Measurements from ENCODE around the gene PTPRD.

The PTPRD gene

GRCh38 chr9:8589476-8589875 lies 2023.3 kb downstream of the PTPRD start:
- Histone ChIP-seq H3K4me1 (ENCODE audit: control insufficient read depth in 1 of 2, insufficient read depth in 2 of 2, low read length in 2 of 2) (no peaks in the 10 kb centered on the region), H3K36me3 (ENCODE audit: control insufficient read depth in 1 of 2, insufficient read depth in 2 of 2, low read length in 2 of 2) (no peaks in the 10 kb centered on the region), H3K27me3 (ENCODE audit: control insufficient read depth in 1 of 2, insufficient read depth in 2 of 2, low read length in 2 of 2) (no peaks in the 10 kb centered on the region), H3K9ac (ENCODE audit: low read depth in 1 of 2, low read length in 2 of 2) (no peak overlapping the region), H3K27ac (ENCODE audit: low read depth, low read length) (no peak overlapping the region), H3K9me3 (ENCODE audit: control insufficient read depth in 1 of 2, low read length in 2 of 2) (no peaks in the 10 kb centered on the region), H3K4me3 (ENCODE audit: low read depth in 1 of 2, low read length in 2 of 2) (no peak overlapping the region)

GRCh38 chr9:8585036-8585435 lies 2027.8 kb downstream of the PTPRD start:
- no peak overlapping the region for H3K9ac ChIP-seq (ENCODE audit: low read depth in 1 of 2, low read length in 2 of 2)
- H3K4me1 ChIP-seq (ENCODE audit: control insufficient read depth in 1 of 2, insufficient read depth in 2 of 2, low read length in 2 of 2): no peaks in the 10 kb centered on the region
- H3K36me3 ChIP-seq (ENCODE audit: control insufficient read depth in 1 of 2, insufficient read depth in 2 of 2, low read length in 2 of 2): no peaks in the 10 kb centered on the region
- no peak overlapping the region for H3K27ac ChIP-seq (ENCODE audit: low read depth, low read length)
- H3K4me3 ChIP-seq (ENCODE audit: low read depth in 1 of 2, low read length in 2 of 2): no peak overlapping the region
- H3K27me3 ChIP-seq (ENCODE audit: control insufficient read depth in 1 of 2, insufficient read depth in 2 of 2, low read length in 2 of 2): no peaks in the 10 kb centered on the region
- H3K9me3 ChIP-seq (ENCODE audit: control insufficient read depth in 1 of 2, low read length in 2 of 2): no peaks in the 10 kb centered on the region

GRCh38 chr9:8579661-8580060 lies 2033.1 kb downstream of the PTPRD start:
- no peak overlapping the region for H3K4me3 ChIP-seq (ENCODE audit: low read depth in 1 of 2, low read length in 2 of 2)
- no peaks in the 10 kb centered on the region for H3K4me1 ChIP-seq (ENCODE audit: control insufficient read depth in 1 of 2, insufficient read depth in 2 of 2, low read length in 2 of 2)
- H3K36me3 ChIP-seq (ENCODE audit: control insufficient read depth in 1 of 2, insufficient read depth in 2 of 2, low read length in 2 of 2): no peaks in the 10 kb centered on the region
- H3K9ac ChIP-seq (ENCODE audit: low read depth in 1 of 2, low read length in 2 of 2): no peak overlapping the region
- no peak overlapping the region for H3K27ac ChIP-seq (ENCODE audit: low read depth, low read length)
- no peaks in the 10 kb centered on the region for H3K9me3 ChIP-seq (ENCODE audit: control insufficient read depth in 1 of 2, low read length in 2 of 2)
- no peaks in the 10 kb centered on the region for H3K27me3 ChIP-seq (ENCODE audit: control insufficient read depth in 1 of 2, insufficient read depth in 2 of 2, low read length in 2 of 2)

- H3K27ac ChIP-seq (ENCODE audit: low read depth, low read length): no peak overlapping the region
- H3K4me1 ChIP-seq (ENCODE audit: control insufficient read depth in 1 of 2, insufficient read depth in 2 of 2, low read length in 2 of 2): no peaks in the 10 kb centered on the region
- no peak overlapping the region for H3K9ac ChIP-seq (ENCODE audit: low read depth in 1 of 2, low read length in 2 of 2)
- H3K4me3 ChIP-seq (ENCODE audit: low read depth in 1 of 2, low read length in 2 of 2): no peak overlapping the region
- H3K9me3 ChIP-seq (ENCODE audit: control insufficient read depth in 1 of 2, low read length in 2 of 2): no peaks in the 10 kb centered on the region
- no peaks in the 10 kb centered on the region for H3K36me3 ChIP-seq (ENCODE audit: control insufficient read depth in 1 of 2, insufficient read depth in 2 of 2, low read length in 2 of 2)
- no peaks in the 10 kb centered on the region for H3K27me3 ChIP-seq (ENCODE audit: control insufficient read depth in 1 of 2, insufficient read depth in 2 of 2, low read length in 2 of 2)
These were observed 2036.1 kb downstream of the PTPRD start for GRCh38 chr9:8576741-8577140.

- Histone ChIP-seq H3K4me1 (ENCODE audit: control insufficient read depth in 1 of 2, insufficient read depth in 2 of 2, low read length in 2 of 2) (peaks cover 0 to 6% of the 10 kb centered on the region in 2 donors), H3K27me3 (ENCODE audit: control insufficient read depth in 1 of 2, insufficient read depth in 2 of 2, low read length in 2 of 2) (no peaks in the 10 kb centered on the region), H3K36me3 (ENCODE audit: control insufficient read depth in 1 of 2, insufficient read depth in 2 of 2, low read length in 2 of 2) (no peaks in the 10 kb centered on the region), H3K9me3 (ENCODE audit: control insufficient read depth in 1 of 2, low read length in 2 of 2) (no peaks in the 10 kb centered on the region), H3K9ac (ENCODE audit: low read depth in 1 of 2, low read length in 2 of 2) (no peak overlapping the region), H3K27ac (ENCODE audit: low read depth, low read length) (no peak overlapping the region), H3K4me3 (ENCODE audit: low read depth in 1 of 2, low read length in 2 of 2) (no peak overlapping the region)
These were observed 2038.0 kb downstream of the PTPRD start for GRCh38 chr9:8574846-8575245.

- Histone ChIP-seq H3K36me3 (ENCODE audit: control insufficient read depth in 1 of 2, insufficient read depth in 2 of 2, low read length in 2 of 2) (no peaks in the 10 kb centered on the region), H3K4me1 (ENCODE audit: control insufficient read depth in 1 of 2, insufficient read depth in 2 of 2, low read length in 2 of 2) (peaks cover 0 to 6% of the 10 kb centered on the region in 2 donors), H3K27ac (ENCODE audit: low read depth, low read length) (no peak overlapping the region), H3K9ac (ENCODE audit: low read depth in 1 of 2, low read length in 2 of 2) (no peak overlapping the region), H3K27me3 (ENCODE audit: control insufficient read depth in 1 of 2, insufficient read depth in 2 of 2, low read length in 2 of 2) (no peaks in the 10 kb centered on the region), H3K4me3 (ENCODE audit: low read depth in 1 of 2, low read length in 2 of 2) (no peak overlapping the region), H3K9me3 (ENCODE audit: control insufficient read depth in 1 of 2, low read length in 2 of 2) (no peaks in the 10 kb centered on the region)
These were observed 2040.6 kb downstream of the PTPRD start for GRCh38 chr9:8572209-8572608.

GRCh38 chr9:8571643-8572042 lies 2041.2 kb downstream of the PTPRD start:
- Histone ChIP-seq H3K27me3 (ENCODE audit: control insufficient read depth in 1 of 2, insufficient read depth in 2 of 2, low read length in 2 of 2) (no peaks in the 10 kb centered on the region), H3K9ac (ENCODE audit: low read depth in 1 of 2, low read length in 2 of 2) (no peak overlapping the region), H3K9me3 (ENCODE audit: control insufficient read depth in 1 of 2, low read length in 2 of 2) (no peaks in the 10 kb centered on the region), H3K4me3 (ENCODE audit: low read depth in 1 of 2, low read length in 2 of 2) (no peak overlapping the region), H3K4me1 (ENCODE audit: control insufficient read depth in 1 of 2, insufficient read depth in 2 of 2, low read length in 2 of 2) (peaks cover 0 to 6% of the 10 kb centered on the region in 2 donors), H3K27ac (ENCODE audit: low read depth, low read length) (no peak overlapping the region), H3K36me3 (ENCODE audit: control insufficient read depth in 1 of 2, insufficient read depth in 2 of 2, low read length in 2 of 2) (no peaks in the 10 kb centered on the region)

- no peak overlapping the region for H3K27ac ChIP-seq (ENCODE audit: low read depth, low read length)
- no peaks in the 10 kb centered on the region for H3K27me3 ChIP-seq (ENCODE audit: control insufficient read depth in 1 of 2, insufficient read depth in 2 of 2, low read length in 2 of 2)
These were observed 2042.0 kb downstream of the PTPRD start for GRCh38 chr9:8570776-8571175.

GRCh38 chr9:8569823-8570222 lies 2043.0 kb downstream of the PTPRD start:
- Histone ChIP-seq H3K9ac (ENCODE audit: low read depth in 1 of 2, low read length in 2 of 2) (no peak overlapping the region), H3K27me3 (ENCODE audit: control insufficient read depth in 1 of 2, insufficient read depth in 2 of 2, low read length in 2 of 2) (no peaks in the 10 kb centered on the region), H3K4me3 (ENCODE audit: low read depth in 1 of 2, low read length in 2 of 2) (no peak overlapping the region), H3K9me3 (ENCODE audit: control insufficient read depth in 1 of 2, low read length in 2 of 2) (no peaks in the 10 kb centered on the region), H3K27ac (ENCODE audit: low read depth, low read length) (no peak overlapping the region), H3K36me3 (ENCODE audit: control insufficient read depth in 1 of 2, insufficient read depth in 2 of 2, low read length in 2 of 2) (no peaks in the 10 kb centered on the region), H3K4me1 (ENCODE audit: control insufficient read depth in 1 of 2, insufficient read depth in 2 of 2, low read length in 2 of 2) (peaks cover 0 to 6% of the 10 kb centered on the region in 2 donors)

More at GRCh38 chr9:8570776-8571175, 2042.0 kb downstream of the PTPRD start:
- H3K36me3 ChIP-seq (ENCODE audit: control insufficient read depth in 1 of 2, insufficient read depth in 2 of 2, low read length in 2 of 2): no peaks in the 10 kb centered on the region
- no peak overlapping the region for H3K9ac ChIP-seq (ENCODE audit: low read depth in 1 of 2, low read length in 2 of 2)
- no peak overlapping the region for H3K4me3 ChIP-seq (ENCODE audit: low read depth in 1 of 2, low read length in 2 of 2)
- no peaks in the 10 kb centered on the region for H3K9me3 ChIP-seq (ENCODE audit: control insufficient read depth in 1 of 2, low read length in 2 of 2)
- peaks cover 0 to 6% of the 10 kb centered on the region in 2 donors for H3K4me1 ChIP-seq (ENCODE audit: control insufficient read depth in 1 of 2, insufficient read depth in 2 of 2, low read length in 2 of 2)

- Histone ChIP-seq H3K9me3 (ENCODE audit: control insufficient read depth in 1 of 2, low read length in 2 of 2) (no peaks in the 10 kb centered on the region), H3K36me3 (ENCODE audit: control insufficient read depth in 1 of 2, insufficient read depth in 2 of 2, low read length in 2 of 2) (no peaks in the 10 kb centered on the region), H3K9ac (ENCODE audit: low read depth in 1 of 2, low read length in 2 of 2) (no peak overlapping the region), H3K4me1 (ENCODE audit: control insufficient read depth in 1 of 2, insufficient read depth in 2 of 2, low read length in 2 of 2) (peaks cover 0 to 6% of the 10 kb centered on the region in 2 donors), H3K4me3 (ENCODE audit: low read depth in 1 of 2, low read length in 2 of 2) (no peak overlapping the region), H3K27me3 (ENCODE audit: control insufficient read depth in 1 of 2, insufficient read depth in 2 of 2, low read length in 2 of 2) (no peaks in the 10 kb centered on the region), H3K27ac (ENCODE audit: low read depth, low read length) (no peak overlapping the region)
These were observed 2044.7 kb downstream of the PTPRD start for GRCh38 chr9:8567963-8568579.

- no peaks in the 10 kb centered on the region for H3K27me3 ChIP-seq (ENCODE audit: control insufficient read depth in 1 of 2, insufficient read depth in 2 of 2, low read length in 2 of 2)
- no peak overlapping the region for H3K27ac ChIP-seq (ENCODE audit: low read depth, low read length)
- H3K4me1 ChIP-seq (ENCODE audit: control insufficient read depth in 1 of 2, insufficient read depth in 2 of 2, low read length in 2 of 2): no peaks in the 10 kb centered on the region
- no peaks in the 10 kb centered on the region for H3K36me3 ChIP-seq (ENCODE audit: control insufficient read depth in 1 of 2, insufficient read depth in 2 of 2, low read length in 2 of 2)
- no peak overlapping the region for H3K9ac ChIP-seq (ENCODE audit: low read depth in 1 of 2, low read length in 2 of 2)
- H3K9me3 ChIP-seq (ENCODE audit: control insufficient read depth in 1 of 2, low read length in 2 of 2): no peaks in the 10 kb centered on the region
- no peak overlapping the region for H3K4me3 ChIP-seq (ENCODE audit: low read depth in 1 of 2, low read length in 2 of 2)
These were observed 2047.8 kb downstream of the PTPRD start for GRCh38 chr9:8564960-8565359.
